Measurements from ENCODE around the gene MGAT3.
A peak's percentile ranks its signal among the peaks of the same experiment; 100 is the strongest.

MGAT3 gene

GRCh38 chr22:39472570-39473556 is 16.1 kb downstream of the MGAT3 start:
- DNase-seq = no peak

- no peak for DNase-seq
These were observed 17.0 kb downstream of the MGAT3 start for GRCh38 chr22:39473851-39474250.

- DNase-seq = no peak
These were observed 17.7 kb downstream of the MGAT3 start for GRCh38 chr22:39474351-39475111.

GRCh38 chr22:39475337-39475736 is 18.5 kb downstream of the MGAT3 start:
- DNase-seq = no peak

GRCh38 chr22:39475902-39476301 is 19.1 kb downstream of the MGAT3 start:
- no peak for DNase-seq

GRCh38 chr22:39476664-39477063 is 19.9 kb downstream of the MGAT3 start:
- DNase-seq = no peak

- DNase-seq = no peak
These were observed 20.7 kb downstream of the MGAT3 start for GRCh38 chr22:39477542-39477941.

GRCh38 chr22:39478441-39478850 is 21.6 kb downstream of the MGAT3 start:
- no peak for DNase-seq

- DNase-seq = no peak
These were observed 22.4 kb downstream of the MGAT3 start for GRCh38 chr22:39479254-39479653.

- DNase-seq = no peak
These were observed 23.7 kb downstream of the MGAT3 start for GRCh38 chr22:39480557-39480956.

- DNase-seq = no peak
These were observed 24.2 kb downstream of the MGAT3 start for GRCh38 chr22:39481054-39481453.

GRCh38 chr22:39481595-39481994 is 24.8 kb downstream of the MGAT3 start:
- no peak for DNase-seq

GRCh38 chr22:39482768-39483167 is 26.0 kb downstream of the MGAT3 start:
- DNase-seq = no peak

- no peak for DNase-seq
These were observed 30.4 kb downstream of the MGAT3 start for GRCh38 chr22:39486951-39487825.

- DNase-seq = no peak
These were observed 31.2 kb downstream of the MGAT3 start for GRCh38 chr22:39487826-39488520.

- DNase-seq = no peak
These were observed 31.8 kb downstream of the MGAT3 start for GRCh38 chr22:39488563-39489083.

GRCh38 chr22:39489094-39490068 is 32.6 kb downstream of the MGAT3 start:
- no peak for DNase-seq

- peak; percentile 42 to 90 (median 68) for DNase-seq
These were observed 33.5 kb downstream of the MGAT3 start for GRCh38 chr22:39490135-39490798.

- no peak for DNase-seq
These were observed 34.3 kb downstream of the MGAT3 start for GRCh38 chr22:39490966-39491680.

Data from T-helper 2 cell (primary cell).